Measurements from ENCODE around the gene BIRC6. TPM values are rescaled to one million over a fixed set of nuclear protein-coding genes. Genes with fewer than 3 reads are reported as not detected.

The BIRC6 gene
- total and polyA plus RNA-seq, 2 of the 4 experiments (the other 2 are of a cell fraction), result 26.5 to 316 TPM

DNA sequence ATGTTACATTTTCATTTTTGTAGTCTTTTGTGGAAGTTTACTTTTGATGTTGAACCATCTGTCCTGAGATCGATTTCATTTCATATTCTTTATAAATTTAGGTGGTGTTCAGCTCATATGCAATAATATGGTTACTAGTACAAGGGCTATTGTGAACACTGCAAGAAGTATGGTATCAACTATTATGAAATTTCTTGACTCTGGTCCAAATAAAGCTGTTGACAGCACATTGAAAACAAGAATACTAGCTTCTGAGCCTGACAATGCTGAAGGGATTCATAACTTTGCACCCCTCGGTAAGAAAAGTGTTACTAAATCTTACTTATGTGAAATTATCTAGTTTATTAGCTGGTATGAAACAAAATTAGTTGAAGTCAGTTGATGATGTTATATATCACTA is 146.1 kb downstream of the BIRC6 start:
- no peak overlapping the region for H3K4me2 ChIP-seq (ENCODE audit: low read depth, low read length)
- peaks cover 38% of the 10 kb centered on the region for H3K36me3 ChIP-seq (ENCODE audit: control insufficient read depth, insufficient read depth, low read length)
- H4K20me1 ChIP-seq (ENCODE audit: insufficient read depth, low read length), result no peaks in the 10 kb centered on the region
- no peaks in the 10 kb centered on the region for H3K9me3 ChIP-seq (ENCODE audit: control insufficient read depth, insufficient read depth, low read length)
- dilution Hi-C loops (cut with HindIII; ENCODE audit: low sequenced_read_pairs, unreplicated experiment) (no loop called here), in situ Hi-C loops (cut with MboI; ENCODE audit: low sequenced_read_pairs) (no loop called here), intact Hi-C loops (cut with micrococcal nuclease) (no loop called here)
- ChIA-PET CTCF (no interaction called here), POLR2A (ENCODE audit: unreplicated experiment) (no interaction called here)
- TF ChIP-seq RAD21 (IDR thresholded peaks at IDR 0.05; ENCODE audit: low read length), result no peak
- no peak for TF ChIP-seq RFX5 (IDR thresholded peaks at IDR 0.05; ENCODE audit: low read depth, low read length)
- no peak for TF ChIP-seq ELK1 (IDR thresholded peaks at IDR 0.05; ENCODE audit: borderline replicate concordance, low read depth, low read length)
- no peak for TF ChIP-seq FOS (IDR thresholded peaks at IDR 0.05; ENCODE audit: low read depth, low read length)
- no peak for TF ChIP-seq BHLHE40 (IDR thresholded peaks at IDR 0.05; ENCODE audit: low read depth, low read length)
- TF ChIP-seq RCOR1 (IDR thresholded peaks at IDR 0.05; ENCODE audit: insufficient replicate concordance, low read length), result no peak
- TF ChIP-seq USF2 (IDR thresholded peaks at IDR 0.05; ENCODE audit: low read depth, low read length), result no peak
- TF ChIP-seq SMC3 (IDR thresholded peaks at IDR 0.05; ENCODE audit: low read depth, low read length), result no peak
- no peak for TF ChIP-seq CTCF (conservative IDR thresholded peaks at IDR 0.05; ENCODE audit: low read depth, low read length)
- TF ChIP-seq MAZ (IDR thresholded peaks at IDR 0.05; ENCODE audit: borderline replicate concordance, low read depth, low read length), result no peak
- TF ChIP-seq MAFK (IDR thresholded peaks at IDR 0.05; ENCODE audit: low read depth, low read length), result no peak
- TF ChIP-seq POLR2A (IDR thresholded peaks at IDR 0.05; ENCODE audit: low read depth, low read length), result no peak
- TF ChIP-seq MXI1 (IDR thresholded peaks at IDR 0.05; ENCODE audit: borderline replicate concordance, low read depth, low read length), result no peak
- TF ChIP-seq NFE2L2 (IDR thresholded peaks at IDR 0.05; ENCODE audit: low read depth, low read length), result no peak
- no peak for TF ChIP-seq CHD1 (IDR thresholded peaks at IDR 0.05; ENCODE audit: low read depth, low read length)
- TF ChIP-seq CEBPB (IDR thresholded peaks at IDR 0.05; ENCODE audit: low read depth, low read length), result no peak
- ATAC-seq (ENCODE audit: low read depth), result no peak
- no CpG with 5 or more reads among the region's 2 CpGs for WGBS, 2 experiments (ENCODE audit: extremely low coverage in 2 of 2, insufficient read length in 1 of 2)
- H4K91ac ChIP-seq (ENCODE audit: insufficient read depth, low read depth, low read length), result no peak overlapping the region
- H2AK5ac ChIP-seq (ENCODE audit: low read depth, low read length), result no peak overlapping the region
- no peak overlapping the region for H3K23ac ChIP-seq (ENCODE audit: low read depth, low read length)
- no peak overlapping the region for H4K5ac ChIP-seq (ENCODE audit: low read depth, low read length)
- H3K4me3 ChIP-seq (ENCODE audit: insufficient read depth, low read depth, low read length), result no peak overlapping the region
- no peak overlapping the region for H4K8ac ChIP-seq (ENCODE audit: low read depth in 2 of 2, low read length in 2 of 2)
- H2BK15ac ChIP-seq (ENCODE audit: low read depth, low read length), result no peak overlapping the region
- no peak for DNase-seq
- H2BK20ac ChIP-seq (ENCODE audit: low read depth, low read length), result no peak overlapping the region
- H3K14ac ChIP-seq (replicated peaks; ENCODE audit: low read depth, low read length), result no peak overlapping the region
- no peak overlapping the region for H3K18ac ChIP-seq (ENCODE audit: low read depth, low read length)
- H2BK120ac ChIP-seq (ENCODE audit: low read depth, low read length), result no peak overlapping the region
- H2AFZ ChIP-seq (replicated peaks; ENCODE audit: low read length, poor library complexity), result no peak overlapping the region
- peaks cover 18 to 22% of the 10 kb centered on the region in 2 experiments for H3K79me1 ChIP-seq (ENCODE audit: low read depth in 1 of 2, low read length in 2 of 2)
- H3K9me1 ChIP-seq (ENCODE audit: insufficient read depth, low read length), result peaks cover 2% of the 10 kb centered on the region; the same call in 1 of the 2 replicates
- no peak overlapping the region for H3K27ac ChIP-seq (ENCODE audit: insufficient read depth, low read length)
- H3K56ac ChIP-seq (ENCODE audit: extremely low read depth, insufficient read depth, low read length), result no peak overlapping the region
- H3K27me3 ChIP-seq (ENCODE audit: control insufficient read depth, insufficient read depth, low read length), result no peaks in the 10 kb centered on the region
- no peak overlapping the region for H3K4ac ChIP-seq (ENCODE audit: low read depth, low read length)
- no peak overlapping the region for H2BK5ac ChIP-seq (ENCODE audit: low read depth, low read length, poor library complexity, severe bottlenecking)
- no peaks in the 10 kb centered on the region for H3K4me1 ChIP-seq (ENCODE audit: control insufficient read depth, insufficient read depth, low read length)
- no TSS peak for BruUV-seq (replicated peaks)
- H2AK9ac ChIP-seq (replicated peaks; ENCODE audit: low read depth, low read length, poor library complexity), result no peak overlapping the region
- H3K9ac ChIP-seq (ENCODE audit: low read depth, low read length), result no peak overlapping the region
